T-helper 2 cell (primary cell): ENCODE results near the gene SLC1A3.
"Not testable (repeated sequence)": the region's sequence is repeated elsewhere in the genome, so short reads cannot be mapped to it uniquely, and the experiment has no call there.

ENCODE experiments used
- DNase-seq, 5 experiments: peaks; one replicate each; pipeline versions ENCODE4 v3.0.0 to v3.0.0-alpha.2; 2012 to 2022
- total RNA-seq, 2 donors: gene quantifications; one replicate each; lab custom pipeline; 2026; lab: John Stamatoyannopoulos, UW

SLC1A3 gene
- total RNA-seq = 0 to 0.54 reads per million in 2 donors

DNA sequence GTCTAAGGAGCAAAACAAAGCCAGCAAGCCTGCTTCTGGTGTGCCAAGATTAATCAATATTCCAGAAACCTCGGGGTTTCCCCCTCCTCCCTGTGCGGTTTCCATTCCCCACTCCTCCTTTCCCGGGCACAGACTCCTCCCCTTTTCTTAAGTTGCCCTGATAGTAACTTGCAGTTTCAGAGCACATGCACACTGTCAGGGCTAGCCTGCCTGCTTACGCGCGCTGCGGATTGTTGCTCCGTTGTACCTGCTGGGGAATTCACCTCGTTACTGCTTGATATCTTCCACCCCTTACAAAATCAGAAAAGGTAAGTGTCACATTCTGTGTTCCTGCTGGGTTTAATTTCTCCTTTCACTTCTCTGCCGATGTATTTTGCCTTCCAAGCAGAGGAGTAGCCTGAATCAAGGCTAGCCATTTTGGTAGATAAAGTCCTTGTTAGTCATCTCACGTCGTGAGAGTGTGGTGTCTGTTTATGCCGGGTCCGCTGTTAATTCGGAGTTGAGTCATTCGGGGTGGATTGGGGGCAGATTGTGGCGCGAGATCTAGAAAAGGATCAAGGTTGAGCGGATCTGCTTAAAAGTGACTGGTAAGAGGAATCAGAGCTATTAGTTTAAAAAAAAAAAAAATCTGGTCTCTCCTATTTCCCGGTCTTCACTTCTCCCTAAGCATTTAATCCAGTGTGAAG lies at the start of gene SLC1A3:
SLC1A3 (plus strand) TSS at position 179 of the 686 bp plus-strand sequence. CDS start 1,818 bp downstream, outside the sequence.
- peak in 2 of 5 experiments; percentile 1 to 85 for DNase-seq

DNA sequence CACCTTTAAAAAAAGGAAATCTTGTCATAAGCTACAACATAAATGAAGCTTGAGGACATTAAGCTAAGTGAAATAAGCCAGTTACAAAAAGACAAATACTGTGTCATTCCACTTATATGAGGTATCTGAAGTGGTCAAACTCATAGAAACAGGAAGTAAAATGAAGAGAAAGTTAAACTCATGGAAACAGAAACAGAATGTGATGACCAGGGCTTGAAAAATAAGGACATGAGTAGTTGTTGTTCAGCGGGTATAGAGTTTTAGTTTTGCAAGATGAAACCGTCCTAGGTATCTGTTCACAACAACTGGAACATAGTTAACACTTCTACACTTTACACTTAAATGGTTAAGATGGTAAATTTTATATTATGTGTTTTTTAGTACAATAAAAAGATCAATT lies 47.8 kb upstream of the SLC1A3 start:
- no peak for DNase-seq

DNA sequence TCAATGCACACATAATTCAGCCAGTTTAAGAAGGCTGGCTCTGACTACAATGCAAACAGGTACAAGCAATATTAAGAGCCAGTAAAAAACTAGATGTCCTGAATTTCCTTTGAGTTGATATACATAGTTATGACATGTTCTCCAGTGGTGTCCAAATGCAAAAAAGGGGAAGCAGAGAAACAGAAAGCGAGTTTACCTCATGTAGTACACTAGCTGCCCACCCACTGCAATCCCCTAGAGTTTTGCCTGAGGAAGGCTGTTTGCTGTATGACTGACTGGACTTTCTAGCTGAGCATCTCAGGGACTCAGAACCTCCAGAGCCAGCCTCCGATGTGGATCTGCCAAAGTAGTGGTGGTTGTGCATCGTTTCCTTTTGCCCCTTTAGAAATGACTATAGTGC lies 44.8 kb upstream of the SLC1A3 start:
- DNase-seq = no peak

DNA sequence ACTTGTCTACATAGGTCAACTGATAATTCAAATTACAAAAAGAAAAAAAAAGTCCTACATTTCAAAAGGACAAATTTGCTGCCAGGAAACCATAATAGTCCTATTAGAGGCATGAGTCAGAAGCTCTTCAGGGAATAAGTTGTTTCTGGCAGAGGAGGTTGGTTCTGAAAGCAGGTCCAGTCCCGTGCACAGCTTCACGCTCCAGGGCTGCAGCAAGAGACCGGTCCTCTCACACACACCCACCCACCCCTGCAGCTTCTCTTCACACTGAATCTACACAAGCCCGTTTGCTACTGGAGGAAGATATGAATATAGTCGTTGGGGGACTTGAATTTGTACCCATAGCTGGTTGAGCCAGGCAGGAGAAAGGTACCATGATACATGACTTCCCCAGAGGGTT lies 36.9 kb upstream of the SLC1A3 start:
- DNase-seq = no peak

DNA sequence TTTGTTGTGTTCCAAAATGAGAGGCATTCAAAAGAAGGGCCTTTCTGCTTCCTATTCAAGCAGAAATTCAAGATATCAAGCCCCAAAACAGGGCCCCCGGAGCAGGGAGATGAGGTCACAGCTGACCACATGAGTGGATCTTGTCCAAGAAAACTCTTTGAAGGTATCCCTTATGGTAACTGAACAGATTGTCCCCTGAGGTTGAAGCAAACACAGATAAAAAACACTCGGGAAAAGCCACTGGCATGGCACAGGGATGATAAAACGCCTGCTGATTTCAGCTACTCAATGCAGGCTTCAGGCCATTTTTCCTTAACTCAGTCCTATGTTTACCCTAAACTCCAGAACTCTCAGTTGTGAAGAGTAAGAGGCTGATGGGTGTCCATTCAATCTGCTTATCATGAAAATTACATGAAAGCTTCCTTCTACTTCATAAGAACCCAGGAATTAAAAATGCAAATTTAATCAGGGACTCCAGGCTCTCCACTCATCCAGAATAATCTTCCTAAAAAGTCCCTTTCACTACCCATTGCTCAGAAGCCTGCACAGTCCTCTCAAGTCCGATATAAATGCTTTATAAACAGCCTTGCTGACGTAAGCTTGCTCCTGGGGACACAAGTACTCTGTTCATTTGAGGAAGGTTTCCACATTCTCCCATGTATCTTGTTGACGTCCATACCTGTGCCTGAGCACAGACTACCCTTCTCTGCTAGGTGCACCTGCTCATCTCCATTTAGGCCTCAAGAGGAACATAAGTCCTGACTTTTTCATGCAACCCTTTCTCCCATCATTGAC lies 35.9 kb upstream of the SLC1A3 start:
- no peak for DNase-seq

DNA sequence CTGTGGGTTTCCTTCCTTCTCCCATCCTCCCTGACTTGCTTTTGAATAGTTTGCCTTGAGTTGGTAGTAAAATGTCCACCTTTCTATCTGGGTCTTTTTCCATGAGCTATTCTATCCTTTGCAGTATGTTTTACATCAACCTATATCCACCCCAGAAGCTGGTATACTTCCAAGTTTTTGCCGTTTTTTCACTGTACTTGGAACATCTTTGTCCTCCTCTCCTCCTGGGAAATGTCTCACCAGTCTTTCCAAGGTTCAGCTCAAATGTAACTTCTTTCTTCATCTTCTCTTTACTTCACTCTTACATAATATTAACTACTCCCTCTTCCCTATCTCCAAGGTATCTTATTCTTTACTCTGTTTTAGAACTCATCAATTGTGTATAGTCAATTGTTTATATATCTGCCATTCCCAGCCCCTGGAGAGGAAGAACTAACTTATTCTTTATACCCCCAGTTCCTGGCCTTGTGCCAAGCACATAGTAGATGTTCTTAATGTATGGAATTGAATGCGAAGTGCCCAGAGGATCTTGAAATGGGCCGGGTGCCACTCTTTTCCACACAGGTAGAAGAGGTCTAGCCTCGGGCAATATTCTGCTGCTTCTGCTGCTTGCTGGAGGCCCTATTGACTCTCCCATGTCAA lies 34.9 kb upstream of the SLC1A3 start:
- no peak for DNase-seq

DNA sequence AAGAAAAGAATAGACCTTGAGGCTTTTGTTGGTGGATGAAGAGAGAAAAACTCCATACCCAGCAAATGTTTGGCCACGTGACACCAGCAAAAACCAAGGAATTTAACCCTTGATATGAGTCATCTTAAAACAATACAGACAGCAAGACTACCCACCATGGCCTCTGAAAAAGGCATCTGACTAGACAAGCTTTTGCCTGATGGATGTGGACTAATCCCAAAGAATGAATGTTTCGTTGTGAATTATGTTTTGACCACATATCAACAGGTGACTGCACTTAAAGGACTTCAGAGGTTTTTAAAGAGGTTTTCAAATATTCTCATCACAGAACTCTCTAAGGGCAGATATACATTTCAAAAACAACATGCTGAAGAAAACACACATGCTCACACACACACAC lies 33.0 kb upstream of the SLC1A3 start:
- no peak for DNase-seq

DNA sequence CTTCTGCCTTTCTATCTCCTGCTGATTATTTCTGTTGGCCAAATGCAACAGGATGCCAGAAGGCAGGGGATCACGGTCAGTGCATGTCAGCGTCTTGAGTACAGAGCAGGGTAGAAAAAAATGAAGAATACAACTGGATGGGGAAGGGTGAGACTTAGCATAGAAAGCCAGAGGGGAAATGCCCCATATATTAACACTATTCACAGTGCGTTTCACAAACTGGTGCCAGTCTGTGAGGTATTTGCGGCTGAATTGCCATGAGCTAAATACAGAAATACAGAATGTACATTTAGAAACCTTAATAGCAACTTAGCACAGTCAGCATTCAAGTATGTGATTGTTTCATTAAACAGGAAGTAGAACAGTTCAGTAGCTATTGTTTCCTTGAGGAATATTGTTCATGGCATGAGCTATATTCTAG lies 31.0 kb upstream of the SLC1A3 start:
- no peak for DNase-seq

DNA sequence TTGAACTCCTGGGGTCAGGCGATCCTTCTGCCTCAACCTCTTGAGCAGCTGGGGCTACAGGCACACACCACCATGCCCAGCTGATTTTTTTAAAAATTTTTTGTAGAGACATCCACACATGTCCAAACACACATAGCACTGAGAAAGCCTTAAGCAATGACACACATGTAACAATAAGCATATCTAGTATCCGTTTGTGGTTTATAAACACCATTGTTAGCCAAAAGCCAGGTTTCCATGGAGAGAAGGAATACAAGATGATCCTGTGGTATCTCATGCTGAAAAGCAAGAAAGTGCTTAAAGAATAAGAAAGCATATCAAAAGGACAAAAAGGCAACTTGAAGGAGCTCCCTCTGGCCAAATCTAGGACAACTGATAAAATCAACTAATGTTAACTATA lies 29.7 kb upstream of the SLC1A3 start:
- DNase-seq = no peak

DNA sequence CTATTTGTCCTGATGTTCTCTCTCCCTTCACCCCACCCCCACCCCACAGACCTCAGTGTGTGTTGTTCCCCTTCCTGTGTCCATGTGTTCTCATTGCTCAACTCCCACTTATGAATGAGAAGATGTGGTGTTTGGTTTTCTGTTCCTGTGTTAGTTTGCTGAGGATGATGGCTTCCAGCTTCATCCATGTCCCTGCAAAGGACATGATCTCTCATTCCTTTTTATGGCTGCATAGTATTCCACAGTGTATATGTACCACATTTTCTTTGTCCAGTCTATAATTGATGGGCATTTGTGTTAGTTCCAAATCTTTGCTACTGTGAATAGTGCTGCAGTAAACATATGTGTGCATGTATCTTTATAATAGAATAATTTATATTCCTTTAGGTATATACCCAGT lies 26.5 kb upstream of the SLC1A3 start:
- DNase-seq = not testable (repeated sequence)

DNA sequence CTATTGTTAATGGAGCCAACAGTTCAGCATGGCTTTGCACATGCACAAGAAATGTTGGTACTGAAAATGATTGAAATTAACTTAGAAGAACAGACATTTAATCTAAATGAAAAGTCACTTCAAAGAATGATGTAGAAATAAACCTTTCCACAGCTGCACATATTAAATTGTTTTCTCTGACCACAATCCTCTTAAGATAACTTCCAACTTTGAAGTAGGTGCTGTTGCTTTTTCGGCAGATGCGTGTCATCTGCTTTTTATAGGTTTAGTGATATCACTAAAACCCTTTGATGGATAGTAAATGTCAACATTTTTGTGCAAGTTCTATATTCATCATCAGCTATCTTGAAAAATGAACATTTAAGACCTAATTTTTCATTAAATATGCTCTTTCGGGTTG lies 25.3 kb upstream of the SLC1A3 start:
- DNase-seq = no peak

DNA sequence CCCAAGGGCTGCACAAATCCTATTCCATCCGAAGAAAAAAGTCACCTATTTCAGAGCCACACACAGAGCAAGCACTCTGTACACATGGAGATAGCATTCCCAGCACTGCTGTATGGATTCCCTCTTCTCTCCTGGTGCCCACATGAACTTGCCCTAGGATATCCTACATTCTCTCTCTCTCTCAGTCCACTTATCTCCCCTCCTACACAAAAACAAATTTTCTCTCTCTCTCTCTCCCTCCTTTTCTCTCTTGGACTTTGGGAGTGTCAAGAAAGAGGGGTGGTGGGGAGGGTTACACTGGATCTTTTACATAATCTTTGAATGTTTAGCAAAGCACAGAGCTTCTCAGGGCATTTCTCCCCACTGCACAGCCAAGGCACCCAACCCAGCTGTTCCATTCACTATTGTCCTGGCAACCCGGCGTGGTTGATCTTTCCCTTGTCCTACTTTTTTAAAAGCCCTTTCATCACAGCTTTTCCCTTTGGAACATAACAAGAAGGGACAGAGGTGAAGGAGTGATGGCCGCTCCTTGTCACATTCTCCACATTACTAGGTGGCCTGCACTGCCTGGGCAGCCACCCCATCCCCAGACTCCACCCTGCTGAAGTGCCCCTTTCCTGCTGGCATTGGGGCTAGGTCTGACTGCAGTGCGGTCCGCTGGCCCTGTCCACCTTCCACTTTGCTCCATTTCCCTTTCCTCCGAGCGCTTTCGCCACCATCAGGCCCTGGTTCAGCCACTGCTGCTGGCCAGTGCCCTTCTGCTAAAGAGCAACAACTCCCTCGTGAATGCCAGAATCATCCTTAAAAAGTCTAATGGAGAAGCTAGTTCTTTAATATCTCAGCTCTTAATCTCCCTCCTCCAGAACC lies 22.2 kb upstream of the SLC1A3 start:
- no peak for DNase-seq

DNA sequence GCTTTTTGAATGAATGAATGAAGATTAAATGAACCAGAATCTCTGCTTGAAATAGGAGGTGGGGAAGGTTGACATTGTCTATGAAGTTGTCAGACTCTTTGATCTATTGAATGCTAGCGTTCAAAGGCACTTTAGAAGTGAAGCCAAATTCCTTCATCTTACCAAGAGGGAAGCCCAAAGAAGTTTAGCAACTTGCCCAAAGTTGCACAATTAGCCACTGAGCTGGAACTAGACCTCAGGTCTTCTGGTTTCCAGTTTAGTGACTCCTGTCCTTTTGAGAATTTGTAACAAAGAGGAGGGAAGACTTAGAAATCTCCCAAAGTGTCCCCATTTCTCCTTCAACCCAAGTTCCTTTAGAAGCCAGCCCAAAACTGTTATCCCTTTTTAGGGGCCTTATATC lies 20.7 kb upstream of the SLC1A3 start:
- DNase-seq = no peak

DNA sequence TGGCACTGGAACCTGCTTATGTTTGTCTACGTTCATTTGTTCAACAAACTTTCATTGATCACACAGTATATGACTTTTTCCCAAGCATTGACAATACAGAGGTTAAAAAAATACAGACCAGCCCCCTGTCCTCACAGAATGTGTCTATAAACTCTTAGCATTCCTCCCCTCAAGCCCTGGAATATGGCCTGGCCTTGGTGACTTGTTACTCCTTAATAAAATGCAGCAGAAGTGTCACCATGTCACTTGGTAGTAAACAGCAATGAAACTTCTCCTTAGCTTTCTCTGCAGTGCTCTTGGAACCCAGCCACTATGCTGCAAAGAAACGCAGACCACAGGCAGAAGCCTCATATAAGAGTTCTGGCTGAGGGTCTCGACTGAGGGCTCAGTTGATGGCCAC lies 19.1 kb upstream of the SLC1A3 start:
- no peak for DNase-seq

DNA sequence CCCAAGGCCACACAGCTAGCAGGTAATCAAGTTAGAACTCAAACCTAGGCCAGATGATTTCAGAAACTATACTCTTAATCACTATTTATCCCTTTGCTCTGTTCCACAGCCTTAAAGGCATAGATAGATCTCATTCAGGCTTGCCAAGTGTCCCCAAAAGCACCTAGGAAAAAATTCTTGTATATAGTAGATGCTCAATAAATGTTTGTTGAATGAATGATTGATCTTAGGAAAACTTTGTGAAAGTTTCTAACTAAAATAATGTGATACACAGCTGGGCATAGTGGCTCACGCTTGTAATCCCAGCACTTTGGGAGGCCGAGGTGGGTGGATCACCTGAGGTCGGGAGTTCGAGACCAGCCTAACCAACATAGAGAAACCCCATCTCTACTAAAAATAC lies 16.7 kb upstream of the SLC1A3 start:
- DNase-seq = not testable (repeated sequence)

DNA sequence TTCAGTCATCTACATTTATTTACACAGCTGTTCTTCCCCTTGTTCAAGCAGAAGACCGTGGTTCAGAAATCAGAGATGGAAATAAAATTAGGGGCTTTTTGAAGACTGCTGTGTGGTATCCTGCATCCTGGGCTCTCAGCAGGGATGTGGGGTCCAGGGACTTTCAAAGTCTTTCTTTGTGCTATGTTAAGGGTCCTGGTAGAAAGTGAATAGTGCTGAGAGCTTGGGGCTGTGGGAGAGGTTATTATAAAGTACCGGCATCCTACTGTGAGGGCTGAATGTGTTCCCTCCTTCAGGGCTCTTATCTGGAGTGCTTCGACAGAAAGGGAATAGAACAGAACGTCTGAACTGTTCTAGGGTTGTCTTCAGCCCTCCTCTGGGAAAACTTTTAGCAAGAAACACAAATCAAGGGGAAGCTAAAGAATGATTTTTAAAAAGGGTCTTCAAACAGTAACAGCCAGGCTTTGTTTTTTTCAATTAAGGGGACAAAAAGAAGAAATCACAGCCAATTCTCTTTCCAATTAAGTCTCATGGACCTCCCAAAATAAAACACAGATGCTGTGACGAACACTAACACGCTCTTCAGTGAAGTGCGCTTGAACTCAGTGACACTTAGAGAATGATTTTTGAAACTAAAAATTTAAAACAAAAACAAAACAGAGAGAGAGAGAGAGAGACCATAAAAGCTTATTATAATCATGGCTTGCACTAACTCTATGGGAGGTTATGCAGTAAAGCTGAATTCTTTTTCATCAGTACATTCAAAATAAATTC lies 15.7 kb upstream of the SLC1A3 start:
- DNase-seq = no peak

DNA sequence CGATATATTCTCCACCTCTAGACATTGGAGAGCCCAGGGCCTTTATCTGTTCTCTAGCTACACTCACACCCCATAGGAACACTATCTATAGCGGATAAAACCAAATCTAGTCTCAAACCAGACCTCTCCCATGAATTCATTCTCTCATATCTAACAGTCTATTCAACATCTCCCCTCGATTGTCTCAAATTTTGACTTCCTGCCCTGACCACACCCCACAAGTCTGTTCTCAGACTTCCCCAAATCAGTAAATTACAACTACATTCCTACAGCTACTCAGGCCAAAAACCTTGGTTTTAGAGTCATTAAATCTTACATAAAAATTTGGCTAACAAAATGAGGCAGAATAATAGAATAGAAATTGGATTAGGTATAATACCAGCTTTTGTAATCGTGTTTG lies 12.5 kb upstream of the SLC1A3 start:
- no peak for DNase-seq

DNA sequence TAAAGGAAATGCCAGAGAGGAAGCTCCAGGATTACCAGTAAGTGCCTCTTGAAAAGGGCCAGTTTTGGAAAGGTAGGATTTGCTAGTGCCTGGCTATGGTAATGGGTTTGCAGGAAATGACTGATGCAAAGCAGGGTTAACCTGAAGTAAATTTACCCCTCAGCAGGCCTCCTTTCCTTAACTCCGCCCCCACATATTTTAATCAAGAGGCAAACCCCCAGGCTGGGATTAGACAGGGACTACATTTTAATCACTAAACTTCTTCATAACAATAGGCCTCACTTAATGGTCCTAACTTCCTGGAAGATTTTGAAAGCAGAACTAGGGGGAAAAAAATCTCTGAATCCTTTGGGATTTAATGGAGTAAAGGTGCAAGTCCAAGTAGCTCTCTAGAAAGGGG lies 10.2 kb upstream of the SLC1A3 start:
- no peak for DNase-seq

DNA sequence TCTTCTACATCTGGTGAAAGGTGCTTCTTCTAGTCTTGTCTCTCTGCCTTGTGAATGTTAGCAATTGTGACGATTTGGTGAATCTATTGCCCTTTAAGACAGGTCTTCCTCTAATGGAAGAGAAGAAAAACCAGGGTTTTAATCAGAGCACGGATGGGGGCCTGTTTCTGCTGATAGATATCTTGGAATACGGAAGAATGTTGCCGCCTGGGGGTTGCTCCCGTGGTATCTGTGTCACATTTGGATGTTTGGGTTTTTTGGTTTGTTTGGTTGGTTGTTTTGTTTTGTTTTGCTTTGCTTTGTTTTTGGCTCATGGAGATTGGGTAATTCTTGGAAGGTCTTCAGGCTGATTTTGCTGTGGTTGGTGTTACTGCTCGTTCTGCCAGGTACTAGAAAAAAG lies 9.7 kb upstream of the SLC1A3 start:
- DNase-seq = no peak

DNA sequence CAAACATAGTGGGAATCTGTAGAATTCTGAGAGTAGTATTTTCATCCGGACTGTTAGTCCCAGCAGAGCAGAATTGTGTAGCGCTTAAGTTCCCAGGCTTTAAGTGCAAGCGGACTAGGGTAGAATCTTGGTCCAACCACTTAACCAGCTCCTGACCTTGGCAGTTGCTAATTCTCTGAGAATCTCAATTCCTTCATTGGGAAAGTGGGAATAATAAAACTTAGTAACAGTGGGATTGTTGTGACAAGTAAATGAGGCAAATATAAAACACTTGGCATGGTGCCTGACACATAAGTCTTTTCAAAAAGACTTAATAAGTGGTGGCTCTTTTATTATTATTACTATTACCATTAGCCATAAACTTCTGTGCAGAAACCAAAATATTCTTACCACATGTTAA lies 8.4 kb upstream of the SLC1A3 start:
- no peak for DNase-seq

DNA sequence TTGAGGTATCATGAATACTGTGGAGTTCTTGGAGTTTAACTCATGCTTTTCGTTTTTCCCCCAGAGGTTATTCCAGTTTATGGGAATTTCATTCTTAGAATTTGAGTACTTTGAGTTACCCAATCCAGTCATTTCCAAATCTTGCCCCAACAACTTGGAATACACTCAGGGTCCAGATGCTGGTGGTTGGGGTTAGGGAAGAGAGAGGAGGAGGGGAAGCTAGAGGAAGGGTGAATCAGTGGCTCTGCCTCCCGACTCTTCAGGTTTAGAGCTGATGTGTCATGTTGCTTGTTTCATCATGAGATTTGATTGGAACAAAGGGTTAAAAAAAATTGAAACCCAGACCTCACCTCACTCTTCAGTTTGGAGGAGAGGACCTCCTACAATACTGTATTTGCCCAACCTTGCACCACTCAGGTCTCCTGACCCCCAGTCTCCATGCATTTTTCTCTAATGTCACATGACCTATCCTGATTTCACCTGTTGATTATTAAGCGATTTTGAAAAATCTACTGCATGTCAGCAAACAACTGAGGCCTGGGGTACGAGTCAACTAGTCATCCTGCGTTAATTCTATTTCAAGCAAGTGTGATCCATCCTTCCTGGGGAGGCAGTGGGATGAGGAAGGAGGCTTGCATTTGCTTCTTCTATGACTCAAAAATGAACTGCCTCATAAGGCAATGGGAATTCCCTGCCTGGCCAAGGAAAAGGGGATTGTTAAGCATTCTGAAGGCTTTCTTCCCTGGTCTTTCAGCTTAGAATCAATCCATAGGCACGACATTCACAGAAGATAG lies 6.2 kb upstream of the SLC1A3 start:
- DNase-seq = no peak
